HG03342 (cell line): ENCODE measurements around the gene FSTL4.

Experiments used
- ATAC-seq: cut with Tn5 transposase; IDR thresholded peaks from one replicate; pipeline ENCODE4 v1.9.1; 2021; ENCODE audit warnings: mild to moderate bottlenecking, moderate library complexity; ENCODE audit not compliant: unreplicated experiment

Gene FSTL4

GRCh38 chr5:133612249-133612860, at the start of gene FSTL4:
TSS of gene FSTL4 (minus strand) at chr5:133612541.
- ATAC-seq = no peak

- ATAC-seq = no peak
Observed at GRCh38 chr5:133661389-133661788, 49.0 kb upstream of the FSTL4 start.

GRCh38 chr5:133658327-133658726, 46.0 kb upstream of the FSTL4 start:
- no peak for ATAC-seq

- no peak for ATAC-seq
Observed at GRCh38 chr5:133657036-133657435, 44.7 kb upstream of the FSTL4 start.

GRCh38 chr5:133655966-133656365, 43.6 kb upstream of the FSTL4 start:
- ATAC-seq = no peak

GRCh38 chr5:133653760-133654049, 41.4 kb upstream of the FSTL4 start:
- ATAC-seq = no peak

GRCh38 chr5:133652951-133653759, 40.8 kb upstream of the FSTL4 start:
- no peak for ATAC-seq

- no peak for ATAC-seq
Observed at GRCh38 chr5:133644000-133644865, 31.9 kb upstream of the FSTL4 start.

- ATAC-seq = no peak
Observed at GRCh38 chr5:133643365-133643764, 31.0 kb upstream of the FSTL4 start.

GRCh38 chr5:133642153-133642722, 29.9 kb upstream of the FSTL4 start:
- no peak for ATAC-seq

- ATAC-seq = no peak
Observed at GRCh38 chr5:133641683-133642082, 29.3 kb upstream of the FSTL4 start.

GRCh38 chr5:133639850-133640528, 27.6 kb upstream of the FSTL4 start:
- ATAC-seq = no peak

GRCh38 chr5:133638436-133638835, 26.1 kb upstream of the FSTL4 start:
- ATAC-seq = no peak

GRCh38 chr5:133637206-133637605, 24.9 kb upstream of the FSTL4 start:
- ATAC-seq = no peak

GRCh38 chr5:133635051-133635450, 22.7 kb upstream of the FSTL4 start:
- no peak for ATAC-seq

- no peak for ATAC-seq
Observed at GRCh38 chr5:133627180-133627579, 14.8 kb upstream of the FSTL4 start.

GRCh38 chr5:133624316-133624715, 12.0 kb upstream of the FSTL4 start:
- ATAC-seq = no peak

GRCh38 chr5:133618141-133618540, 5.8 kb upstream of the FSTL4 start:
- no peak for ATAC-seq

GRCh38 chr5:133613743-133614142, 1.4 kb upstream of the FSTL4 start:
- ATAC-seq = no peak

GRCh38 chr5:133613184-133613583, 843 bp upstream of the FSTL4 start:
- no peak for ATAC-seq
